Mucosa of descending colon (tissue), 3 donors: ENCODE results near the gene MARS1. TPM values are rescaled to one million over a fixed set of nuclear protein-coding genes. Genes with fewer than 3 reads are reported as not detected.

Experiments used
- ATAC-seq: fragments of 200-7000 bp; cut with Tn5 transposase; one replicate; pipeline ENCODE4 v1.9.1; 2020; ENCODE audit warnings: mild to moderate bottlenecking, moderate library complexity
- DNase-seq, 3 donors: peaks; one replicate each; pipeline ENCODE4 v3.0.0-alpha.2; 2020
- H3K36me3 ChIP-seq: fragments of 200-600 bp; one replicate; pipeline ENCODE4 v1.8.0; 2021; ENCODE audit warnings: low read depth, mild to moderate bottlenecking
- H3K4me1 ChIP-seq: fragments of 200-600 bp; one replicate; pipeline ENCODE4 v1.8.0; 2021; ENCODE audit warnings: low read depth, mild to moderate bottlenecking
- H3K4me3 ChIP-seq: fragments of 200-600 bp; one replicate; pipeline ENCODE4 v1.8.0; 2021; ENCODE audit warnings: mild to moderate bottlenecking
- H3K9me3 ChIP-seq: fragments of 200-600 bp; one replicate; pipeline ENCODE4 v1.8.0; 2021; ENCODE audit warnings: mild to moderate bottlenecking
- intact Hi-C, 2 donors: fragments of 100-400 bp; cut with DNase I in 1 of 2; cut with micrococcal nuclease in 1 of 2; formaldehyde crosslinking; loops; one replicate each; pipeline versions ENCODE4 v1.11.0 to v1.11.1; 2022; cut with DNase I, micrococcal nuclease
- total RNA-seq, 3 donors: library from RNA; stranded (reverse); fragmentation: NEBNext Ultra II Directional in 2 of 3; extraction: Animal tissue kit (Norgen Biotek cat#: 25700) in 2 of 3; gene quantifications; one replicate each; pipeline versions ENCODE4 v1.2.1 to v1.2.4, GENCODE V29; 2021 to 2023
- TF ChIP-seq, protein P1 (sequence below): fragments of 200-600 bp; IDR thresholded peaks from one replicate; pipeline ENCODE4 v1.8.0; 2022; ENCODE audit warnings: antibody characterized with exemption, mild to moderate bottlenecking
- donor health status: DM: no; HTN: no; CAD: no; lungs with moderate emphysema.
- donor health status: DM: no; HTN: no; CAD: no.
- donor health status: DM: no; HTN: yes; CAD: no.

MARS1 gene
- total RNA-seq, 3 donors from 2014 or later, result 63.7 to 117 (median 94.7) TPM

DNA sequence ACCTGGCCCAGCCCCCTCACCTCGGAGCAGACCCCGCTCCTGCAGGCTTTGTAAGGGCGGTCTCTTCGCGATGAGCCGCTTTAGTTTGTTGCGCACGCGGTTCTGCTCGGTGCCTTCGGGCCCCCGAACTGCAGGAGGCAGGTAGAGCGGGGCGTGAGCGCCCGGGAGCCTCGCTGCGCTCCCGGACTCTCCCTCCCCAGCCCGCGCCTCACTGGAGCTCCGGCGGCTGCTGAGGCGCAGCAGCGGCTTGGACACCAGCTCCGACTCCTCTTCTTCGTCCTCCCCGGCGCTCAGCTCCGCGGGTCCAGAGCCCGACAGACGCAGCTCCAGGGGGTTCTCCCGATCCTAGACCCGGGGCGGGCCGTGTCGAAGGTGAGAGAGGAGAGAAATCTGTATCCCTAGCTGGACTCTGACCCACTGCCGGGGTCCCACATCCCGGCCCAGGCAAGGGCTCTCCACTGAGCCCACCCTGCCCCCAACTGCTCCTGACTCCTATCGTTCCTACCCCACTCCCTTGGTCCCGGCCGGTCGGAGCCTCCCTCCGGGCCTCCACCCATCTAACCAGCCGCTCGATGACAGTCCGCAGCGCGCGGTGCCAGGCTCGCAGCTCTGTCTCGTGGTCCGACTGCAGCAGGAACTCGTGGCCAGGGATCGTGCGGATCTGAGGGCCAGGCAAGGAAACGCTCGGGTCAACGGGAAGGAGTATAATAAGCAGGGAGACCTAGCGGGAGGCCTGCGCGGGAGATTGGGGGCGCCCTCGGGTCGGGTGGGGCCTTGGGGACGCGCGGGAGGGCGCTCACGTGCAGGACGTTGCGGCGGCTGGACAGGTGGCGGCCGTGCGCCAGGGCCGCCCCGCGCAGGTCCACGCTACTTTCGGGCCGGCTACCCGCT is 12.4 kb upstream of the MARS1 start:
- H3K4me1 ChIP-seq, result peaks cover 22% of the 10 kb centered on the region
- ATAC-seq (peak; percentile 21), DNase-seq (peak in 1 of 3 donors; percentile 62)
- H3K36me3 ChIP-seq, result no peaks in the 10 kb centered on the region
- H3K9me3 ChIP-seq, result no peaks in the 10 kb centered on the region
- no peak overlapping the region for H3K4me3 ChIP-seq
- intact Hi-C loops, result no loop called here
- TF ChIP-seq, protein P1, sequence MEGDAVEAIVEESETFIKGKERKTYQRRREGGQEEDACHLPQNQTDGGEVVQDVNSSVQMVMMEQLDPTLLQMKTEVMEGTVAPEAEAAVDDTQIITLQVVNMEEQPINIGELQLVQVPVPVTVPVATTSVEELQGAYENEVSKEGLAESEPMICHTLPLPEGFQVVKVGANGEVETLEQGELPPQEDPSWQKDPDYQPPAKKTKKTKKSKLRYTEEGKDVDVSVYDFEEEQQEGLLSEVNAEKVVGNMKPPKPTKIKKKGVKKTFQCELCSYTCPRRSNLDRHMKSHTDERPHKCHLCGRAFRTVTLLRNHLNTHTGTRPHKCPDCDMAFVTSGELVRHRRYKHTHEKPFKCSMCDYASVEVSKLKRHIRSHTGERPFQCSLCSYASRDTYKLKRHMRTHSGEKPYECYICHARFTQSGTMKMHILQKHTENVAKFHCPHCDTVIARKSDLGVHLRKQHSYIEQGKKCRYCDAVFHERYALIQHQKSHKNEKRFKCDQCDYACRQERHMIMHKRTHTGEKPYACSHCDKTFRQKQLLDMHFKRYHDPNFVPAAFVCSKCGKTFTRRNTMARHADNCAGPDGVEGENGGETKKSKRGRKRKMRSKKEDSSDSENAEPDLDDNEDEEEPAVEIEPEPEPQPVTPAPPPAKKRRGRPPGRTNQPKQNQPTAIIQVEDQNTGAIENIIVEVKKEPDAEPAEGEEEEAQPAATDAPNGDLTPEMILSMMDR, result no peak

DNA sequence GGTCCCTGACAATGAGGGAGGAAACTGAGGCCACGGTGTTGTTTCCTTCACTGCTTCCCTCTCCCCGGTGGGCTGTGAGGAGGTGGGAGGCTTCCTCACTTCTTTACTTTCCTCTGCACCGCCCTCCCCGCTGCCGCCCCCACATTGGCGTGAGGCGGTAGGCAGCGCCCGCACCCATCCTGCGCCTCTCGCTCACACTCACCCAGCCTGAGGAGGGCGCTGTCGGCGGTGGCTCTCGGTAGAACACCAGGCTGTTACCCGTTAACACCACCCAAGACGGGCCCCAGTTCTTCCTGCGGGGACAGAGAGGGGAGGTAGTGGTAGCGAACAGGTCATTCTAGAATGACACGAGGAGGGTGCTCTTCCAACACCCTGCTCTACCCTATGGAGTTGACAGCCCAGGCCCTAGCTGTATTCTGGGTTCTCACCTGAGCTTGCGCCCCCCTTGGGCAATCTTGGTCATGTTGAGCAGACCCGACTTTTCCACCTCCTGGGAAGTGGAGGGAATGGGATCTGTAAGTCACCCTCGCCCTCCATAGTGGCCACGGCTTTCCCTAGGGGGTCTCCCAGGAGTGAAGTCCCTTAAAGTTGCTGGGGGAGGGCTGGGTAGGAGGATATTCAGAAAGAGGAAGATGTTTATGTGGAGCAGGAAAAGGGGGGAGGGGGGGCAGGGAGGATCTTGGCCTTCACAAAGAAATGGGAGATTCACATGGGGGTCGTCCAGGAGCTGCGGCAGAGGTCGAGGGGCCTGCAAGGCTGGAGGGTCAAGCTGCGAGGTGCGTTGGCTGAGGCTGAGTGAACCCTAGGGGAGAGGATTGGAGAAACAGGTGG is 11.5 kb upstream of the MARS1 start:
- H3K36me3 ChIP-seq, result no peaks in the 10 kb centered on the region
- ATAC-seq (peak; percentile 37), DNase-seq (peak in 1 of 3 donors; percentile 56)
- H3K9me3 ChIP-seq, result no peaks in the 10 kb centered on the region
- intact Hi-C loops, result no loop called here
- TF ChIP-seq, protein P1, result no peak
- peaks cover 15% of the 10 kb centered on the region for H3K4me1 ChIP-seq
- no peak overlapping the region for H3K4me3 ChIP-seq

DNA sequence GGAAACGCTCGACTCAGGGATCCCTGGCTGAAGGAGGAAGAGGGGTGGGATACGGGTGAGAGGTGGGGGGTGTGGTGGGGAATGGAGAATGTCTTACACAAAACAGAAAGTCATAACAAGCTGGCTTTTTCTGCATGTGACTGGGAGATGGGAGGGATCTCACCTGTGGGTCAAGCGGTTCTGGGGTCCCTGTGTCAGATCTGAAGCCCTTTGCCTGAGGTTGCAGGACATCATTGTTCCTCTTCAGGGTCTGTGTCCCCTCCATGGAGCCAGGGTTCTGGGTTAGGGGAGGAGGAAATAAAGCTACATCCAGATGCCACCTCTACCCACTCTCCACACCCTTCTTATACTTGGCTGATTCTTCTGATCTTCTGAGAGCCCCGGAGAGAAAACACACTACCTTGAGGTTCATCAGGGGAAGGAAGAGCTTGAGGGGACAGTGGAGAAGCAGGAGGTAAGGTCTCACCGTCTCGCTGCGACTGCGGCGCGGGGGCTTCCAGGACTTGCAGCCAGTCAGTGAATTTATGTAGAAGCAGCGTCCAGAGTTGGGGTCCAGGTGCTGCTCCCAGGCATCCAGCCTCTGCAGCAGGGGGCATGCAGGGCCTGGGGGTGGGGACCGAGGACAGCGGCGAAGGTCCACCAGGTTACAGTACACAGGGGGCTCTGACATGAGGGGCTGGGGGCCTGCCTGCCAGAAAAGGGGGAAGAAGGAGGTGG is 10.7 kb upstream of the MARS1 start:
- peak in 1 of 3 donors; percentile 31 for DNase-seq
- intact Hi-C loops, result no loop called here

DNA sequence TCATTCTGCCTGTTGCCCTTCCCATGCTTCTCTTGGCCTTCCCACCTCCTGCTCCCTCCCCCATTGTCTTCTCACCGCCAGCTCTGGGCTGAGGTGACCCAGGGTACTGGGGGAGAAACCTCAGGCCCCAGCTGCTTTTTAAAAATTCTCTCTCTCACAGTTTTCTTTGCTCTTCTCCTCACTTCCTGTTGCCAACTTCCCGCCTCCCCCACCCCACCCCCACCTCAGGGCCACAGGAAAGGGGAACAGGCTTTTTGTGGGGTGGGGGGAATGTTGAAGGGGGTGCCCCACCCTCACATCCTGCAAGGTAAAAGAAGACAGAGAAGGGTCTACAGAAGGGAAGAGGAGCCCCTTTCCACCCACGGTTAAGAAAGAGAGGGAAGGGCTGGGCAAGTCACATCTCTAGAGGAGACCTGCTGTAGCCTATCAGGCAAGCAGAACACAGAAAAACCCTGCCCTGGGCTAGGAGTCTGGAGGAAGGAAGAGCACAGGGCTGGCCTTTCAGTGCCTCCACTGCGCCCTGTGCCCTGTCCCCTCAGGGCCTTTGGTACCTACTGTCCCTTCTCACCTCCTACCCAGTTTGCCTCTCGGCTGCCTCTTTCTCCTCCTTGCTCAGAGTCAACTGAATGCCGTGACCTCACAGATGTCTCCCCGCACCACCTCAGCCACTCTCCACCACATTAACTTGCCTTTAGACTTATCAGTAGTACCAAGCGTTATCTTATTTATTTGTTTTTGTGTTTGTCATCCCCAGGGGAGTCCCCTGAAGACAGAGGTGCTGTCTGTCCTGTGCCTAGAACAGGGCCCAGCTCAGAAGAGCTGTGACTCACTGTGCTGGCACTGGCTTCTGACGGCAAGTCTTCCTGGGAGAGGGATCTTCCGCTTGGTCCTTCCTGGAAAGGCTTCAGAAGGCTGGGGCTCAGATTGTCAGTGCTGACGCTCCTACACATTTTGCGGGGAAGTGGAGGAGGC is 9.9 kb upstream of the MARS1 start:
- peak; percentile 42 for ATAC-seq
- peak in 1 of 3 donors; percentile 28 for DNase-seq
- Histone ChIP-seq H3K4me1 (peaks cover 12% of the 10 kb centered on the region), H3K36me3 (no peaks in the 10 kb centered on the region), H3K4me3 (no peak overlapping the region), H3K9me3 (no peaks in the 10 kb centered on the region)
- intact Hi-C loops, result no loop called here
- TF ChIP-seq, protein P1, result no peak

More for the DNA sequence above, 10.7 kb upstream of the MARS1 start:
- TF ChIP-seq, protein P1, result no peak
- Histone ChIP-seq H3K4me1 (peaks cover 12% of the 10 kb centered on the region), H3K4me3 (no peak overlapping the region), H3K9me3 (no peaks in the 10 kb centered on the region), H3K36me3 (no peaks in the 10 kb centered on the region)
- peak; percentile 3 for ATAC-seq
